Keratinocyte (primary cell): ENCODE measurements around the gene SEMA3E. TPM values are rescaled to one million over a fixed set of nuclear protein-coding genes. Genes with fewer than 3 reads are reported as not detected.
A peak's percentile ranks its signal among the peaks of the same experiment; 100 is the strongest.

Source experiments
- DNase-seq: peaks from one replicate; pipeline ENCODE4 v3.0.0-alpha.2; 2011; ENCODE audit warnings: low read depth, missing footprints, low spot score
- FAIRE-seq: peaks from 2 replicates; lab custom pipeline; 2011; peaks lifted over from hg19 to GRCh38; lab: Jason Lieb, UNC
- H2AFZ ChIP-seq: 2 replicates; pipeline ENCODE4 v1.6.0; 2012; ENCODE audit warnings: low read length, control low read depth, inconsistent platforms; ENCODE audit not compliant: control insufficient read depth
- H3K27ac ChIP-seq: 2 replicates; pipeline ENCODE4 v1.5.1; 2011; ENCODE audit warnings: low read length; ENCODE audit not compliant: control insufficient read depth, insufficient read depth
- H3K27me3 ChIP-seq: 3 replicates; pipeline ENCODE4 v1.6.0; 2011; ENCODE audit warnings: low read length; ENCODE audit not compliant: control insufficient read depth, insufficient read depth; ENCODE audit errors: extremely low read depth
- H3K36me3 ChIP-seq, 2 experiments: 2 replicates in 1 of 2; 3 replicates in 1 of 2; pipeline ENCODE4 v1.5.1; 2011; ENCODE audit warnings: low read length in 2 of 2, mild to moderate bottlenecking in 1 of 2; ENCODE audit not compliant: control insufficient read depth in 2 of 2, insufficient read depth in 2 of 2; ENCODE audit errors: extremely low read depth in 1 of 2
- H3K4me1 ChIP-seq: 3 replicates; pipeline ENCODE4 v1.5.1; 2011; ENCODE audit warnings: low read length; ENCODE audit not compliant: control insufficient read depth, insufficient read depth; ENCODE audit errors: extremely low read depth
- H3K4me2 ChIP-seq: 3 replicates; pipeline ENCODE4 v1.6.0; 2011; ENCODE audit warnings: low read depth, low read length; ENCODE audit not compliant: control insufficient read depth, insufficient read depth; ENCODE audit errors: extremely low read depth
- H3K4me3 ChIP-seq, 3 experiments: fragments of 200-600 bp in 1 of 3; sonication (generic) in 1 of 3; 2 replicates in 2 of 3; 3 replicates in 1 of 3; pipeline ENCODE4 v1.5.1; 2011 to 2016; ENCODE audit warnings: low read length in 3 of 3, mild to moderate bottlenecking in 3 of 3, control low read depth in 2 of 3, inconsistent platforms in 1 of 3, low read depth in 1 of 3, mixed read lengths in 1 of 3, mixed run types in 1 of 3, moderate library complexity in 1 of 3; ENCODE audit not compliant: control insufficient read depth in 2 of 3, insufficient read depth in 2 of 3; ENCODE audit errors: extremely low read depth in 1 of 3
- H3K79me2 ChIP-seq: 2 replicates; pipeline ENCODE4 v1.6.0; 2012; ENCODE audit warnings: low read length; ENCODE audit not compliant: control insufficient read depth, insufficient read depth
- H3K9ac ChIP-seq: 3 replicates; pipeline ENCODE4 v1.6.0; 2011; ENCODE audit warnings: low read length; ENCODE audit not compliant: control insufficient read depth, insufficient read depth; ENCODE audit errors: extremely low read depth
- H3K9me1 ChIP-seq: 3 replicates; pipeline ENCODE4 v1.6.0; 2011; ENCODE audit warnings: low read length; ENCODE audit not compliant: control insufficient read depth, insufficient read depth; ENCODE audit errors: extremely low read depth
- H3K9me3 ChIP-seq: 2 replicates; pipeline ENCODE4 v1.5.1; 2012; ENCODE audit warnings: low read depth, low read length; ENCODE audit not compliant: control insufficient read depth
- H4K20me1 ChIP-seq: 3 replicates; pipeline ENCODE4 v1.6.0; 2011; ENCODE audit warnings: low read length; ENCODE audit not compliant: control insufficient read depth, insufficient read depth; ENCODE audit errors: extremely low read depth
- EZH2 ChIP-seq: IDR thresholded peaks from one replicate; pipeline ENCODE4 v1.6.1; 2012; ENCODE audit warnings: inconsistent platforms, mild to moderate bottlenecking, low read length, moderate library complexity
- dilution Hi-C: fragments of 300-500 bp; cut with MboI; formaldehyde crosslinking; loops from one replicate; pipeline ENCODE4 v1.7.0; 2020; ENCODE audit warnings: low sequenced_read_pairs; ENCODE audit not compliant: extremely low pct_ligation_motif_present
- polyA plus RNA-seq, 5 experiments: library from polyadenylated mRNA; depleted of rRNA in 3 of 5; stranded (reverse) in 3 of 5; stranded (forward) in 1 of 5; unstranded in 1 of 5; fragments of >200 nt; gene quantifications; 1 replicate in 1 of 5; 2 replicates in 3 of 5; 3 replicates in 1 of 5; pipeline versions ENCODE4 v1.2.1 to v1.2.3, GENCODE V29; 2011 to 2012; ENCODE audit warnings: missing spikeins in 2 of 5, low read depth in 1 of 5, low replicate concordance in 1 of 5
- TF ChIP-seq, protein P1 (sequence below), 3 experiments: IDR thresholded peaks in 1 of 3; conservative IDR thresholded peaks in 1 of 3; optimal IDR thresholded peaks in 1 of 3; 2 replicates in 2 of 3; 3 replicates in 1 of 3; pipeline versions ENCODE3 to v1.5.1; 2011; ENCODE audit warnings: low read length in 3 of 3, mild to moderate bottlenecking in 3 of 3, moderate library complexity in 2 of 3, control low read depth in 1 of 3, inconsistent platforms in 1 of 3; ENCODE audit not compliant: insufficient read depth in 2 of 3; ENCODE audit errors: extremely low read depth in 1 of 3

Gene SEMA3E
- polyA plus RNA-seq, 1 donor (not counting 4 experiments of a cell fraction or from before 2014, with no cell fraction given): 0.21 TPM

DNA sequence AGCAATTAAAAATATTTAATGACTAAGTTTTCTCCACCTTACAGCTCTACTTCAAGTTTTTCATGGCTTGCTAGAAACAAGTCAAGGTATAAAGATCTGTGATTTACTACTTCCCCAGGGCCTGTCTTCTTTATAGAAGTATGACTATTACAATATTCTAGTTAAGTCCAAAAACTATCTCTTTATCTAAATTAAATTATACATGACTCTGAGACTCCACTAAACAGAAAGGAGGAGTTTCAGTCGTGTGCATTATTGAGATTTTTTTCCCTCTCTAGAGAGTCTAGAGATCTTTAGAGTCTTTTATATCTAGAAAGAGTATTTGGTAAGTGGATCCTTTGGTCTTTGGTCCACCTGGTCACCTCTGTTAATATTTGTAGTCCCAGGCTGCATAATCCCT lies 100.7 kb downstream of the SEMA3E start:
- Histone ChIP-seq H3K36me3 (no peaks in the 10 kb centered on the region), H3K9me1 (no peaks in the 10 kb centered on the region), H3K9ac (no peak overlapping the region), H3K27me3 (no peaks in the 10 kb centered on the region), H3K79me2 (no peaks in the 10 kb centered on the region), H3K4me1 (peaks cover 12% of the 10 kb centered on the region), H3K4me2 (no peak overlapping the region), H3K4me3 (no peak overlapping the region), H2AFZ (no peak overlapping the region), H3K9me3 (no peaks in the 10 kb centered on the region), H3K27ac (no peak overlapping the region), H4K20me1 (no peaks in the 10 kb centered on the region)
- DNase-seq: no peak
- TF ChIP-seq, protein P1, sequence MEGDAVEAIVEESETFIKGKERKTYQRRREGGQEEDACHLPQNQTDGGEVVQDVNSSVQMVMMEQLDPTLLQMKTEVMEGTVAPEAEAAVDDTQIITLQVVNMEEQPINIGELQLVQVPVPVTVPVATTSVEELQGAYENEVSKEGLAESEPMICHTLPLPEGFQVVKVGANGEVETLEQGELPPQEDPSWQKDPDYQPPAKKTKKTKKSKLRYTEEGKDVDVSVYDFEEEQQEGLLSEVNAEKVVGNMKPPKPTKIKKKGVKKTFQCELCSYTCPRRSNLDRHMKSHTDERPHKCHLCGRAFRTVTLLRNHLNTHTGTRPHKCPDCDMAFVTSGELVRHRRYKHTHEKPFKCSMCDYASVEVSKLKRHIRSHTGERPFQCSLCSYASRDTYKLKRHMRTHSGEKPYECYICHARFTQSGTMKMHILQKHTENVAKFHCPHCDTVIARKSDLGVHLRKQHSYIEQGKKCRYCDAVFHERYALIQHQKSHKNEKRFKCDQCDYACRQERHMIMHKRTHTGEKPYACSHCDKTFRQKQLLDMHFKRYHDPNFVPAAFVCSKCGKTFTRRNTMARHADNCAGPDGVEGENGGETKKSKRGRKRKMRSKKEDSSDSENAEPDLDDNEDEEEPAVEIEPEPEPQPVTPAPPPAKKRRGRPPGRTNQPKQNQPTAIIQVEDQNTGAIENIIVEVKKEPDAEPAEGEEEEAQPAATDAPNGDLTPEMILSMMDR (optimal IDR thresholded peaks at IDR 0.05 in 1 of 3, IDR thresholded peaks at IDR 0.05 in 1 of 3, conservative IDR thresholded peaks at IDR 0.05 in 1 of 3; ENCODE audit: extremely low read depth in 1 of 3, insufficient read depth in 2 of 3, low read length in 3 of 3): no peak
- no peak for TF ChIP-seq EZH2
- no peak for FAIRE-seq
- dilution Hi-C loops: no loop called here

DNA sequence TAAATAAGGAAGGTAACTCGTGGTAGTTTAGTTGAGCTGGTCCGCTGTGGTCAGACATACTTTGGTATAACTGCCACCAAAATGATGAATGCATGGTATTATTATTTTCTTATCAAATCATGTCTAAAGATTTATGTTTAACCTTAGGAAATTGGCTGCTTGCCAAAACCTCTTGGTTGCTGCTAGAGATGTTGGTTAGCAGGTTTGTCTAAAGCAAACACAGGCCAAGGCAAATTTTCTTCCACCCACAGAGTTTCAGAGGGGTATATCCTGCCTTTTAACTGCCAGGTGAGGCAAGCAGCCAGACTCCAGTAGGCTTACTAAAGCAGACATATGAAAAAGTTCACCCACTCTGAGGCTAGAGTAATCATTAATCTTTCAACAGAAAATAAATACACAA lies 101.4 kb downstream of the SEMA3E start:
- DNase-seq: no peak
- Histone ChIP-seq H4K20me1 (no peaks in the 10 kb centered on the region), H3K9me1 (no peaks in the 10 kb centered on the region), H3K4me3 (no peak overlapping the region), H3K4me1 (peaks cover 12% of the 10 kb centered on the region), H3K27ac (no peak overlapping the region), H3K9ac (no peak overlapping the region), H3K79me2 (no peaks in the 10 kb centered on the region), H3K9me3 (no peaks in the 10 kb centered on the region), H3K4me2 (no peak overlapping the region), H3K27me3 (no peaks in the 10 kb centered on the region), H3K36me3 (no peaks in the 10 kb centered on the region), H2AFZ (peak overlapping the region; percentile 34)
- no peak for FAIRE-seq
- no peak for TF ChIP-seq EZH2
- TF ChIP-seq, protein P1 (optimal IDR thresholded peaks at IDR 0.05 in 1 of 3, IDR thresholded peaks at IDR 0.05 in 1 of 3, conservative IDR thresholded peaks at IDR 0.05 in 1 of 3; ENCODE audit: extremely low read depth in 1 of 3, insufficient read depth in 2 of 3, low read length in 3 of 3): no peak
- dilution Hi-C loops: no loop called here
